ENCODE results near the gene B4GALT5. TPM values are rescaled to one million over a fixed set of nuclear protein-coding genes. Genes with fewer than 3 reads are reported as not detected.

B4GALT5 gene
- total RNA-seq, 1 donor from 2014 or later = 62.0 TPM

DNA sequence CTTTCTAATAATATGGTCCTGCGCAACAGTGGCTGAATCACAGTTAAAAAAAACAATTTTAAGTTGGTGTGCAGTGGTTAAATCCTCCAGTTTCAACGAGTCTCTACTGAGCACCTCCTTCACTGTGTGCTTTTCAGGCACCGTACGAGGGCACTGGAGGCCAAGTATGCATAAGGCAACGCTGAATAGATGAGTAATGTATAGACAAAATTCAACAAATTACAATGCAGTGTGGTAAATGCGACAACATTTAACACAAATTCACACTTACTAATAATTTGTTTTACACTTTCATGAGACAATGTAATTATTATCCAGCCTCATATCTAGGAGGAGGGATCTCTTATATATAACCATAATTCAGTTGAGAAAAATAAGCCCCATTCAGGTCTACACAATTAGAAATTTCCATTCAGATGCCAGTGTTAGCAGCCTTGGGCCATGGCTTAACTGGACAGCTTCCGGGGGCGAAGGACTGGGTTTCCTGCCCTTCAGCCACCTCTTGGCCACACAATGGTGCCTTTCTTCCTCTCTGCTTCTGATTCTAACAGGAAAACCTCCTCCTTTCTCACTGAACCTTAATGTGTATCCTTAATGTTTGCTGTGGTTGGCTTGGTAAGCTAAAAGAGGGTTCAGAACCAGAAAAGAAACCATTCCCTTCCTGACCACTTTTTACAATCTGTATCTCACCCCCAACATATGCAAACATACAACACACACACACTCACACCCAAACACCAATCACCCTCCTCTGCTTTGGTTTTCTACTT lies 51.9 kb downstream of the B4GALT5 start:
- no peak for FAIRE-seq

DNA sequence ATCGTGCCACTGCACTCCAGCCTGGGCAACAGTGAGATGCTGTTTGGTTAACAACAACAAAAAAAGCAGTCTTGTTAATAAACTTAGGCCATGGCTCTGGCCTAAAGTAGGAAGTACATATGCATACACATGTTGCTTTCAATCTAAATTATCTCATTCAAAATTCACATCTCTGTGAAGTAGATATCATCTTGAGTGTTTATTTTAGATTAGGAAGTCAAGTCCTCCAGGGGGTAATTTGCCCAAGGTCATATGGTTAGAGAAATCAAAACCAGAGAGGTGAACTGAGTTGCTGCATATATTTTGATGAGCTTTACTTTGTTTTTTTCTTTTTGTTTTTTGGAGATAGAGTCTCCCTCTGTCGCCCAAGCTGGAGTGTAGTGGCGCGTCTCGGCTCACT lies 52.8 kb downstream of the B4GALT5 start:
- FAIRE-seq (no peak), DNase-seq (ENCODE audit: low spot score in 2 of 2) (no peak)

More for the DNA sequence above, 51.9 kb downstream of the B4GALT5 start:
- no peak for DNase-seq (ENCODE audit: low spot score in 2 of 2)

DNA sequence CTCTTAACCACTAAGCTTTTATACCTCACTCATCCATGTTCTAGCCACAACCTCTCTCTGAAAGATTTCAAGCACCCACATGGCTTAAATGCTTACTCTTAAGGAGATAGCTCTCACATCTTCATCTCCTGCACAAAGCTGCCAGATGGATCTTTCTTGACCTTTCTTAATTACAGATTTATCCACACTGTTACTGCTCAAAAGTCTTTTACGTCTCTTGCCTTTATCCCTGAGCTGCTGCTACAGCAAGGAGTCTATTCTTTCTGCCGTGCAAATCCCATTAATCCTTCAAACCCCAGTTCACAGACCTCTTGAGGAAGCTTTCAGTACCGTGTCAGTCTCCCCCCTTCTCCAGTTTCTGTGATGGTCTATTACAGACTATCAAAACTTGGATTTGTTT lies 54.6 kb downstream of the B4GALT5 start:
- FAIRE-seq = no peak
- DNase-seq (ENCODE audit: low spot score in 2 of 2) = no peak

DNA sequence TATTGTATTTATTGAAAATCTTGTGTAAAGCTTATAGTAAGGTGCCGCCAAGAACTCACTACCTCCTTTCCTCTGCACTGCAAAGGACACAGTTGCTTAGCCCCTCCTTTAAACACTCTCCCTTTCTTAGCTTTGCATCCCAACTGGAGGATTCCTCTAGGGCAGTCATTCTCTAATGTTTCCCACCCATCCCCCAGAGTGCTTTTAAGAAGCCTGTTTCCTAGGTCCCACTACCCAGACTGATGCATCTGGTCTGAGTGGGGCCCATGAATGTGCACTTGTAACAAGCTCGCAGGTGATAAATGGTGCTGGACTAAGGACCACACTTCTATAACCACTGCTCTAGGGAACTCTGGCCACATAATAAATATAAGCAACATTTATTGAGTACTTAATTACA lies 55.2 kb downstream of the B4GALT5 start:
- FAIRE-seq (no peak), DNase-seq (ENCODE audit: low spot score in 2 of 2) (no peak)

DNA sequence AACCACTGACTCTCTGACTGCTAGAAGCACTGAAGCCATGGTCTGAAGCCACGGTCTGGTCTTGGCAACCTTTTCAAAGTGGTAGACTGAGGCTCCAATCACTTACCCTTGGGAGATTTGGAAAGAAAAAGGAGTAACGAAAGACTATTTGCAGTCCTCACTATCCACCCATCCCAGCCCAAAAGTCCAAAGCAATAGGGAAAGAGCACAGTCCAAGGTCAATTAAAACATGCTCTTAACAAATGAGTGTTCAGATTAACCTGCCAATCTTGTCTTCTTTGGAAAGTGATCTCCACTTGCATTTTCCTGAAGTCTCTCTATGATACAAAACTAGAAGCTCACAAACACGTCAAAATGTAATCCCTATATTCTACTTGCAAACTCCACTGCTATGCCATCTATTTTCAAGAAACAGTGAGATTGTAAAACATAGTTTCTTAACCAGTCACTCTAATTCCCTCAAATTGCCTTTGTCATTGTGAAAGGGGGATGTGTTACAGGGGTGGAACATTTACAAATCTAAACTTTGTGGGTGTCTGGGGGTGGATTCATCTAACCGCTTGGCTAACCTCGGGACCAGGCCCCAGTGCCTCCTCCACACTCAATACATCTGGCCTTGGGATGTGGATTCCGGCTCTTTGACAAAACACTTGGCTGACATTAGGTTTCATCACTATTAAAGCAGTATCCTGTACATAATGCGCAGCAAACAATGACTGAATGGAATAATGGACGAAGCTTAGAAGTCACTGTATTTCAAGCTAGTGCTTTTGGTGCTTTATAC lies 56.4 kb downstream of the B4GALT5 start:
- FAIRE-seq (no peak), DNase-seq (ENCODE audit: low spot score in 2 of 2) (no peak)

DNA sequence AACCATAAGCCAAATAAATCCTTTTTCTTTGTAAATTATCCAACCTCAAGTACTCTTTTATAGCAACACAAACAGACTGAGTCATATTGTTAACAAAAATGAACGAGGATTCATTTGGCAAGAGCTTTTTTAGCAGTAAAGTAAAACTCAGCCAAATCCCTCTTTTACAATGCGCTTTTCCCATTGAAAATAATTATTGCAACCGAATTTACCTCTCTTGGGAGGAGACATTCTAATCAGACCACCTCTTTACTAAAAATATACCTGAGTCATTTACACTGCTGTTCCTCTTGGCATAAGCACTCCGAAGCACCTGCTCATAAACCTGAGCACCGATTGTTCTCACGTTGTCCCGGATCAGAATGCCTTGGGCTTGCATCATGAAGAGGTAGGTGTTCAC lies 57.4 kb downstream of the B4GALT5 start:
- no peak for FAIRE-seq
- DNase-seq (ENCODE audit: low spot score in 2 of 2) = no peak

DNA sequence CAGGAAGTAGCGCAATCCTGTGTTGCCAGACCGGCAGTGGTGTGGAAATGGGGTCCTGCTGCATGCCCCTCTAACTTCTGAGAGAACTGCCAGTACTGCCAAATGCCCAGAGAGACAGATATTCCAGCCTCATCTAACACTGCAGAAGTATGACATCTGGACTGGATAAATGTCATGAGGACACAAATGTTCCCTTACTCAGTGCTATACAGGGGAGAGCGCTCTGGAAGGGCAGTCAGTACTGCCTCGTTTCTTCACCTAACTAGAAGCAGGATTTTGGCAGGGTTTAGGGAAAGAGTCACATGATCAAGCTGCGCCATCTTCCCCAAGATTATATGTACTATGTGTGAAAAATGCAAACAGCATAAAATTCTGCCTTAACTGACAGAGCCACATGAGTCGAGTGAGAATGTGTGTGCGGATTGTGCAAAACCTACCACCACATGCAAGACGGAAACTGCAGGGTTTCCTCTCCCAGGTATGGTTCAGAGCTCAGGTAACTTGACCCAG lies 59.7 kb downstream of the B4GALT5 start:
- FAIRE-seq (no peak), DNase-seq (ENCODE audit: low spot score in 2 of 2) (no peak)

DNA sequence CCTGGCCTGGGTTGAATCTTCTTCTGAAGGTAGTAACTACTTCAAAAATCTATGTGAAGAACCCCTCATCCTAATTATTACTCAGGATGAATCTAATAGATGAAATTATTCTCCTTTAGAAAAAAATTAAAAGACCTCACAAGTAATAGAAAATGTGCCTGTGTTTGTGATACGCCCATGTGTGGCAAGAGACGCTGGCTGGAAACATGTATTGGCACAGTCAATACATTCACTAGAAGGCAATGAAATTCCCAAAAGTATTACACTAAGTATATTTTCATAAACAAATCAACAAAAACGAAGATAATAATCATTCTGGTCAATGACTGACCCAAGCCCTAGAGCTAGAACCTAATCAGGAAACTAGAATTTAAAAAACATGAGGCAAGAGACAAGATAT lies 64.0 kb downstream of the B4GALT5 start:
- FAIRE-seq = no peak
- DNase-seq (ENCODE audit: low spot score in 2 of 2) = no peak

DNA sequence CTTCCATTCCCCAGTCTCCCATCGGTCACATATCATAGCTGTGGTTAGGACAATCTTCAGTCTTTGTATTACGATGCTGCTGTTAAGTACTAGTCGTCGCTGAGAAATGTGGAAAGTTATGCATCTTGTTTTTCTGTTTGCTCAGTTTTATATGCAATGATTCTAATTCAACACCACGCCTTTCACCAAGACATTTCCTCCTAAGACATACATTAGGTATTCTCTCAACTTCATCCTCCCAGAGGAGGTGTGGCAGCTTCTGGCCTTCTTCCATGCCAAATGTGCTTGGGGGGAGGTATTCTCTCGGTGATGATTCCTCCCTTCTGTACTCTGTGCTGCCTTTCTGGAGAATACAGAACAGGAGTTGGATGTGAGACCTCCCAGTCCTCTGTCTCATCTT lies 66.1 kb downstream of the B4GALT5 start:
- no peak for DNase-seq (ENCODE audit: low spot score in 2 of 2)
- no peak for FAIRE-seq

DNA sequence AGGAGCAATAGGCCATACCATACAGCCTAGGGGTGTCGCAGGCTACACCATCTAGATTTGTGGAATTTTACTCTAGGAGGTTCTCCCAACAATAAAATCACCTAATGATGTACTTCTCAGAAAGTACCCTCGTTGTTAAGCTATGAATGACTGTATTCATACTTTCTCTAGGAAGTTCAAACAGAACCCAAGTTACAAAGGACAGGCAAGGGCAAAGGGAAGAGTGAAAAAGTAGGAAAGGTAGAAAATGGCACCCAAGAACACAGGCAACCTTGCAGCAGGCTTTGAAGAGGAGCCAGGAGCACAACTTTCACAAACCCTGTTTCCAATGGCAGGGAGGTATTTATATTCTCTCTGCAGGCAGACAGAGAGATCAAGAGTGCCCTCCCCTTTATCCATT lies 67.2 kb downstream of the B4GALT5 start:
- FAIRE-seq = no peak
- no peak for DNase-seq (ENCODE audit: low spot score in 2 of 2)

DNA sequence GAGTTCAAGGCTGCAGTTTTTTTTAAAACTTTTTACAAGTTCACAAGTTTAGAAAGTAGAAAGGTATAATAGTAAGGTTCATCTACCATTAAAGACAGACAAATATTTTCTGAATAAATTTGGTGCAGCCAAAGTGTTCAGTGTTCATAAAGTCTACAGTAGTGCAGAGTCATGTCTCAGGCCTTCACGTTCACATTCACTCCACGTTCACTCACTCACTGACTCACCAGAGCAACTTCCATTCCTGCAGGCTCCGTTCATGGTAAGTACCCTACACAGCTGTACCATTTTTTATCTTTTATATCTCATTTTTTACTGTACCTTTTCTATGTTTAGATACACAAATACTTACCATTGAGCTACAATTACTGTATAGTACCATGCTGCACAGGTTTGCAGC lies 67.6 kb downstream of the B4GALT5 start:
- DNase-seq (ENCODE audit: low spot score in 2 of 2) (no peak), FAIRE-seq (no peak)

DNA sequence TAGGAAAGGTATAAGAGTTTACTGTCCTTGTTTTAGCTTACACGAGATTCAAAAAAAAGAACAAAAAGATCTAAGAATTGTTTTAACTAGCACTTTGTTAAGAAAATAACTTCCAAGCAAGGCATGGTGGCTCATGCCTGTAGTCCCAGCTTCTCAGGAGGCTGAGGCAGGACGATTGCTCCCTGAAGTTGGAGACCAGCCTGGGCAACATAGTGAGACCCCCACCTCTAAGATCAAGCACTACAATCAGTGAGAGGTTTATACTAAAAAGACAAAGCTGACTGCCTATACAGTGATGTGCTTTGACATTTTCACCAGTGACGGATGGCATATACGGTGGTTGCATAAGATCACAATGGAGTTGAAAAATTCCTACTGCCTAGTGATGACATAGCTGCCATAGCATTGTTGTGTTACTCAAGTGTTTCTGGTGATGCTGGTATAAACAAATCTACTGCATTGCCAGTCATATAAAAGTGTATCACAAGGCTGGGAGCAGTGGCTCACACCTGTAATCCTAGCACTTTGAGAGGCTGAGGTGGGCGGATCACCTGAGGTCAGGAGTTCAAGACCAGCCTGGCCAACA lies 68.6 kb downstream of the B4GALT5 start:
- FAIRE-seq (no peak), DNase-seq (ENCODE audit: low spot score in 2 of 2) (no peak)

DNA sequence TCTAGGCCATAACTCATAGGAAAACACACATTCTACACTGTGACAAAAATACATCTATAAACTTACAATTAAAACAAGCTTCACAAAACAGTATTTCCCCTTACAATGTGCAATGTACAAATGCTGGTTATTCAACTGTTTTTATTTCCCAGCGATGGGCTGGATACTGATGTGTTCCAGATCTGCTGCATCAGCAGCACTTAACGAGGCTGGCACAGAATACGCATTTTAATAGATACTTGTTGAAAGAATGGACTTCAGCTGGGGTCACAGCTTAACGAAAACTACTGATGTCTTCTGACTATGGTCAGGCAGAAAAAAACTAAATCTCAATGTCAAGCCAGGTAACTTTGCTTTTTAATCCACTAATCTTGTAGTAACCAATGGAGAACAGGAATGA lies 70.9 kb downstream of the B4GALT5 start:
- FAIRE-seq (no peak), DNase-seq (ENCODE audit: low spot score in 2 of 2) (no peak)

DNA sequence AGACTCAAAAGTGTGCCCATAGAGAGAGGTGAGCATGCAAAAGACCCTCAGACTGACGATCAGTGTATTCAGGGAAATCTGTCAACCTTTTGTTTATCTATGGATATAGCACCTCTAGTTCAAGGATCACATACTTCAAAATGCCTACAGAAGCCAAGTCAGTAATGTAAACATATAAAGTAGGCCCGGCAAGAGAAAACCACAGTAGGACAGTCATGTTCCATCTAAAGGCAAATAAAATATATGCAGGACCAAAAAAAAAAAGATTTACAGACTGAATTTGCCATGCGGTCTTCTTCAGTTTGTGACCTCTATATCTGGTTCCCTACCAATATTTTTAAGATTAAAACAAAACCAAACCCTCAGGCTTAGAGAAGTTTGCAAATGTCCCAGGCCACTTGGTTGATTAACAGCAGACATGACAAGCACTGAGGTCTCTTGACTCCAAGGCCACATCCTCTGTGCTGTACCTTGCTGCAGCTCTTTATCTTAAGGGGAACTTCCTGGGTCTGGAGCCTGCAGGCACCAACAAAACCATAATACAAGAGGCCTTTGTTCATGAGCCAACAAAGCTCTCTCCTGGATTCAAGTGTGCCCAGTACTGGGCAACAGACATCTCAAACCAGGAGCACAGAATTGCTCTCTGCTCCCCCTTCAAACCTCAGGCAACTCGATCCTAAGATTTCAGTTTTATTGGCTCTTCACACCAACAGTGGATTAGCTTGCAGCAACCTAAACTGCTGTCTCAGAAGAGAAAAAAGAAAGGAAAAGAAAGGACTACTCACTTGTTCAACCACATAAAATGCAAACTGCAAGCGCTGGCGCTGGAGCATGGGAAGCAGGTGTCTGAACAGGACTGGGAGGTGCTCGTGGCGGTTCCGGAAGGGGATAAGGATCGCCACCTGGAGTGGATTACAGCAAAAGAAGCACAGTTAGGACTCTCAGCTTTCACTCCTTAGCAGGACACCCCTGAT lies 71.7 kb downstream of the B4GALT5 start:
- no peak for DNase-seq (ENCODE audit: low spot score in 2 of 2)
- FAIRE-seq = no peak

DNA sequence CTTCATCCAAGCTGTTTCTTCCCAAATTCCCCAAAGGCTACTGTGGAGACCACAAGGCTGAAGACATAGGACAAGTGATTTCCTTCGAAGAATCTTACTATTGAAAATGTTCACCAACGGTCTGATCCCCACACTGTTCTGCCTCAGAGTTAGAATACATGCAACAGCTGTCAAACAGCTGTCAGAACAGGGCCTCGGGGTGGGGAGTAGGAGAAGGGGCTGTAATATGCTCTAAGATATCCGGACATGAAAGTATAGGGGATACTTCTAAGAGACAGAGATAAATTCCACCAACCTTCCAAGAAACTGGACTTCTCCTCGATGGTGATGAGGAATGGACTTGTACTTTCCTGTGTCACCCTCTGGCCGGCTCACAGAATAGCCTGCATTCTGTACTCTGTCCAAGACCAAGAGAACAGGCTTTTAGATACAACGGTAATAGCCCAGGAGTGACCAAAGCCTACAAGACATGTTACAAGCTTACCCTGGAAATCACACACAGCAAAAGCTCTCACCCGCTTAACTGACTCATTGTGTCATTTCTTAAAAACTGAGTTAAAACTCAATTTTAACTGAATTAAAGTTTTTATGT lies 76.5 kb downstream of the B4GALT5 start:
- DNase-seq (ENCODE audit: low spot score in 2 of 2) = no peak
- no peak for FAIRE-seq

DNA sequence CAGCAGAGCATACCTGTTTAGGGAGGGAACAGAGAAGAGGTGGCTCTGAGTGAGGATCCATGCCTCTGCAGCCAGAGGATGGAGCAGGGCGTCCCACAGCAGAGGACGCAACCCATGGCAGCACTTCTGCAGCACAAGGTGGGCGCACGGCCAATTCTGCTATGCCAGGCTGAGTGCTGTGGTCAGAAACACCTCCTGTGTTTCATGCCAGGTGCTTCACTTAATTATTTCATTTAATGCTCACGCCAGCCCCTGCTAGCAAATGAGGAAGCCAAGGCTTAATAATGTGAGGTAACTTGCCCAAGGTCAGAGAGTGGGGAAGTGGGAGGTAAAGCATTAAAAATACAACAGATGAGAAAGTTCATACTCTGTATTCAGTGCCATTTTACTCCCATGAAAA lies 77.2 kb downstream of the B4GALT5 start:
- no peak for DNase-seq (ENCODE audit: low spot score in 2 of 2)
- no peak for FAIRE-seq

DNA sequence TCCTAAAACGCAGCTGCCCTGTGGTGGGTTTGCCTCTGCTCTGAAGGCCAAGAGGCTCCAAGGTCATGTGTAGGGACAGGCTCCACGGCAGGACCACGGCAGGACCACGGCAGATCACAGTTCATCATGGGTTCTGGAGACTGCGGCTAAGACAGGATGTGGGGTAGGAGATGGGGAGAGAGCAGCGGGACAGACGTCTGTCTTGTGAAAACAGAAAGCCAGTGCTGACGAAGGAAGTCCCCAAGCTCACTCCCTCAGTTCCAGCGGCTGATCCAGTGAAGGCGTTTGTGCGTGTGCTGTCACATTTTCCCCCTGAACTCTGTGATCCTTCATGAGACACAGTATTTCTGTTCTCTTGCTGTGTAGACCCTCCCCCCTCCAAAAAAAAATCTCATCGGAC lies 77.8 kb downstream of the B4GALT5 start:
- FAIRE-seq (no peak), DNase-seq (ENCODE audit: low spot score in 2 of 2) (no peak)

DNA sequence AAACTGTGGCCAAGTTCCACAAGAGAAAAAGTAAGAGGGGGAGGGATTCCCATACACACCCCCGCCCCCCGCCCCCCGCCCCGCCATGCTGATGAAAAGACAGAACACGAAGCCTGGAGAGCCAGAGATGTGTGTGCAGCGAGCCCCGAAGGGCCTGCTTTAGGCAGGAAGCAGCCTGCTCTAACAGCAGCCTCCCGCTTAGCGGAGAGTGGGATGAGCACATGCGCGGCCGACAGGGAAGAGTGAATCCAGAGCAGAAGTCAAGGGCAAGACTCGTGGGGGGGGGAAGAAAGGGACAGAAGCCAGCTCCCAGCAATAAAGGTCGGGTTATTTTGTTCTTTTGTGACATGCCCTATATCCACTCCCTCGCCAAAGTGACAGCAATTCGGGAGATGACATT lies 78.5 kb downstream of the B4GALT5 start:
- no peak for FAIRE-seq
- DNase-seq (ENCODE audit: low spot score in 2 of 2) = no peak

DNA sequence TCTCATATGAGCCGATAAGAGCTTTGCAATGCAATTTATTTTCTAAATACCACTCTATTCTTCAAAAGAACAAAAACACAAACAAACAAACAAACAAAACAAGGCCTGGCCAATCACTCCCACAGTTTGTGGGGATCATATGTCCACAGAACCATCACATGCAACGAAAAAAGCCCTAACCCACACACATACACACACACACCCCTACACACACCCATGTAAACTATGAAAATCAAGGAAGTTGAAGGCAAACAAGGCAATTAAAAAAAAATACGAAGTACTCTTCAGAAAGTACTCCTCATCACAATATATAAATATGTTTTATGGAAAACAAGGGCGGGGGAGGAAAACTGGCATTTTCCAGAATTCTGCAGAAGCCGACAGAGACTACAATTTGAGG lies 79.6 kb downstream of the B4GALT5 start:
- FAIRE-seq (no peak), DNase-seq (ENCODE audit: low spot score in 2 of 2) (no peak)

DNA sequence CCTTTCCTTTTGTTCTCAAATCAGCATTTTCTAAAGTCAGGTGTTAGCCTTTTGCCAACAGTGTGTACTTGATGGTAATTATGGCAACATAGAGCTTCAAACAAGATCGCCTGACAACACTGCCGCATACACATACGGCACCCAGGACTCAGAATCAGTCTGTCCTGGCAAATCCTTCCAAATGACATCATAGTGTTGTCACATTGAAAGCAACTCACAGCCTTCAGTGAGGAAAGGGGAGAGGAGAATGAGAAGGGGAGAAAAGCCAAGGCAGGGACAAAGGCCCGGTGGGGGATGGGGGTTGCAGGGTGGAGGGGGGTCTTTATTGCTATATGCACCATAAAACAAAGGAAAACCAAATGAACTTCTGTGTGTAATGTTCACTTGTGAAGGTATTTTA lies 80.0 kb downstream of the B4GALT5 start:
- DNase-seq (ENCODE audit: low spot score in 2 of 2) (no peak), FAIRE-seq (no peak)
